HG03520 (cell line): ENCODE results near the gene OPN4.
"Not testable (repeated sequence)": the region's sequence is repeated elsewhere in the genome, so short reads cannot be mapped to it uniquely, and the experiment has no call there.

Experiments
- ATAC-seq: cut with Tn5 transposase; IDR thresholded peaks from one replicate; pipeline ENCODE4 v1.9.1; 2021; ENCODE audit warnings: mild to moderate bottlenecking, moderate library complexity; ENCODE audit not compliant: unreplicated experiment

Gene OPN4, protein sequence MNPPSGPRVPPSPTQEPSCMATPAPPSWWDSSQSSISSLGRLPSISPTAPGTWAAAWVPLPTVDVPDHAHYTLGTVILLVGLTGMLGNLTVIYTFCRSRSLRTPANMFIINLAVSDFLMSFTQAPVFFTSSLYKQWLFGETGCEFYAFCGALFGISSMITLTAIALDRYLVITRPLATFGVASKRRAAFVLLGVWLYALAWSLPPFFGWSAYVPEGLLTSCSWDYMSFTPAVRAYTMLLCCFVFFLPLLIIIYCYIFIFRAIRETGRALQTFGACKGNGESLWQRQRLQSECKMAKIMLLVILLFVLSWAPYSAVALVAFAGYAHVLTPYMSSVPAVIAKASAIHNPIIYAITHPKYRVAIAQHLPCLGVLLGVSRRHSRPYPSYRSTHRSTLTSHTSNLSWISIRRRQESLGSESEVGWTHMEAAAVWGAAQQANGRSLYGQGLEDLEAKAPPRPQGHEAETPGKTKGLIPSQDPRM

DNA sequence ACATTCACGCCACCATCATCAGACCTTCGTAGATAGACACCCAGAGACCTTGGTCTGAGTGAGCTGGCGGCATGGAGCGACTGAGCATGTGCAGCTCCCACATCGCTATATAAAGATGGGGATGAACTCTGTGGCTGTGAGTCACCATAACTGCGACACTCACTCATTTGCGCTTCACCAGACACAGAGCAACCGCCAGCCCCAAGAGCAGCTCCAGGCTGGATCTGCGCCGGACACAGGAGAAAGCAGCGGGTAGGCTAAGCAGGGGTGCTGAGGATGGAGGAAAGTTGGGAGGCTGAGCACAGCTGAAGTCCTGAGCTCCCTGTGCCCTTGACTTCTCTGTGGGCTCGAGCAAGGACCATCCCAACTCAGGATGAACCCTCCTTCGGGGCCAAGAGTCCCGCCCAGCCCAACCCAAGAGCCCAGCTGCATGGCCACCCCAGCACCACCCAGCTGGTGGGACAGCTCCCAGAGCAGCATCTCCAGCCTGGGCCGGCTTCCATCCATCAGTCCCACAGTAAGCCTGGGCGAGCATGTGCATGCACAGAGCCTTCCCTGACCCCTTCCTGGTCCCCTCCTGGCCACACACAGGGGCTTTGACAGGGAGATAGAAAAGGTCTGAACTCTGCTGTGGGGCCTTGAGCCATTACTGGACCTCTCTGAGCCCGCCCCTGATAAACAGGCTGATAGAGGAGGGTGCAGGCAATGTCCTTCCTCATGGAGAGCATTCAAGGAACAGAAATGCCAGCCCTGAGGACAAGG is at the start of gene OPN4:
TSS of gene OPN4 (plus strand) at position 137 of the 762 bp plus-strand sequence. CDS start at position 374, 237 bp downstream.
- no peak for ATAC-seq

DNA sequence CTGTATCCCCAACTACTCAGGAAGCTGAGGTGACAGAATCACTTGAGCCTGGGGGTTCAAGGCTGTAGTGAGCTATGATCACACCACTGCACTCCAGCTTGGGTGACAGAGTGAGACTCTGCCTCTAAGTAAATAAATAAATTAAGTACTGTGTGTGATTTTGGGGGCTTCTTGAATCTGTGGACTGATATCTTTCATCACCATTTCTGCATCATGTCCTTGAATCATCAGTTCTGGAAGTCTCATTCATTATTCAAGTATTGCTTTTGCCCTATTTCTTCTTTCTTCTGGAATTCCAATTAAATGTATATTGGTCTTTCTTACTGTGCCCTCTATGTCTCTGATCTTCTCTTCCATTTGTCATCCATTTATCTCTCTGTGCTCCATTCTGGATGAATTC is 46.7 kb upstream of the OPN4 start:
- no peak for ATAC-seq

DNA sequence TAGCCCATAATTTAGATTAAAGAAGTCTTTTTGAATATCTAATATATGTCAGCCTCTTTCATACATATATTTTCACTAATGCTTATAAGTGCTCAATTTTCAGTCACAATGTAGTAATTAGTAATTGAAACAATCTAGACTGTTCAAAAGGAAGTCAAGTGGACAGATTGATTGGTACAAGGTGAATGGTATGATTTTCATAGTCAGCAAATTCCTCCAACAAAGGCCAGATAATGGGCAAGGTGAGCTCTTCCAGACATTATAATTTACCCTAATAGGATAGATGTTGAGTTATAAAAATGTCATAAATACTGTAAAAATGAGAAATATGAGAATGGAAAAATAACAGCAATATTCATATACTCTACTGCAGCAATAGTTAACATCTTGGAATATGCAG is 44.4 kb upstream of the OPN4 start:
- ATAC-seq: no peak

DNA sequence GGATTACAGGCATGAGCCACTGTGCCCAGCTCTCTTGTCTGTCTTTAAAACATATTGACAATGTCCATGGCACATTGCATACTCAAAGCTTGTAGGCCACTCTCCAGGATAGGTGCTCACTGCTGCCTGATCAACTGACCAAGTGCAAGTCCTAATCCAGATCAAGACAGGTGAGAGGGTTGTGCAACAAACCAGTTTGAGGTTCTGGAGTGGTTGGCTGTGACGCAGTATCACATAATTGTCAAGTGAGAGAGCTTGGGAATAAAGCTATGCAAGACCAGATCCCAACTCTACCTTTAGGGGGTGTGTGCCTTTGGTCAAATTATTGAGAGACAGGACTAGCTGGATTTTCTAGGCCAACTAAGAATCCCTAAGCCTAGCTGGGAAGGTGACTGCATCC is 43.0 kb upstream of the OPN4 start:
- ATAC-seq: no peak

DNA sequence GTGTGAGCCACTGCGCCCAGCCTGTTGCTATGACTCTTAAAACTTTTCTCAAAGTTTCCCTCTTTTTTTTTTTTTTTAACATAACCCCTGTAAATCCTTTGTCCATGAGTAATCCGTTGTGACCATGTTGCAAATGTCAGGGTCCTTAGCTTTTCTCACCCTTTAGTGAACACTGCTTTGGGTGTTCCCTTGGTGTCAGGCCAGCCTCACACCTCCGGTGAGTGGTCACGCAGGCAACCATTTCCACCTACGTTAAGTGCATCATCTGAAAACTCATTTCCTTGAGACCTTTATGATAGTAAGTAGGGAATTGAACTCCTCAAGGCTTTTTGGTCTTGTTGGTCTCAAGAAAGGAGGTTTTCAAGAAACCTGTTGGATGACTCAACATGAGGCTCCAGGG is 41.3 kb upstream of the OPN4 start:
- ATAC-seq: no peak

DNA sequence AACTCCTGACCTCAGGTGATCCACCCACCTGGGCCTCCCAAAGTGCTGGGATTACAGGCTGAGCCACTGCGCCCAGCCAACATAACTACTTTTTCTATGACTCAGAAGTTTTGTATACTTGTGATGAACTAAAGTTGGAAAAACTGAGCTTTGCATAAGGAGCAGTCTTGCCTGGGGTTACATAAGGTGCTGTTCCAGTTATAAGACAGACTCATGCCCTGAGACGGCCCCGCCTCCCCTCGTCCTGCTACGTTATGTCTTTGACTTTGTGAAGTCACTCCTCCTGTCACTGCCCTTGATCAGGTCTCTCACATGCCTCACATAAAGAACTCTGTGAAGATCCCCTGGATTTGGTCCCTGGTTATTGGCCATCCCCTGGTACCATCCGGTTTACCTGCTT is 40.4 kb upstream of the OPN4 start:
- no peak for ATAC-seq

DNA sequence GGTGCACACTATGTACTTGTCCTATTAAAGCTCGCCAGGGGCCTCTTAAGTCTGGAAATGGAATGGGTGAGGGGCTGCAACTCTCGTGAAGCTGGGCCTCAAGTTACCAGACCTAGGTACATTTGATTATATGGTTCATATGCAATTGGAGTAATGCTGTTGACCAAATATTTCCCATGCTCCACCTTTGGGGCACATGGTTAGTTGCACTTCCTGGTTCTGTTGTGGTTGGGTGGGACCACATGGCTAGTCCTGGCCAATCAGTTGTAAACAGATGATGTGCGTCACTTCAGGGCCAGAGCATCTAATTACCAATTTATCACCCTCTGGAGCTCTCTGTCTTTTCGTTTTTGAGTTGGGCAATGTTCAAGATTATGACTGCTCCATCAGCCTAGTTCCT is 39.5 kb upstream of the OPN4 start:
- ATAC-seq: no peak

DNA sequence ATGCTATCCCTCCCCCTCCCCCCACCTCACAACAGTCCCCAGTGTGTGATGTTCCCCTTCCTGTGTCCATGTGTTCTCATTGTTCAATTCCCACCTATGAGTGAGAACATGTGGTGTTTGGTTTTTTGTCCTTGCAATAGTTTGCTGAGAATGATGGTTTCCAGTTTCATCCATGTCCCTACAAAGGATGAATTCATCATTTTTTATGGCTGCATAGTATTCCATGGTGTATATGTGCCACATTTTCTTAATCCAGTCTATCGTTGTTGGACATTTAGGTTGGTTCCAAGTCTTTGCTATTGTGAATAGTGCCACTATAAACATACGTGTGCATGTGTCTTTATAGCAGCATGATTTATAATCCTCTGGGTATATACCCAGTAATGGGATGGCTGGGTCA is 37.1 kb upstream of the OPN4 start:
- not testable (repeated sequence) for ATAC-seq

DNA sequence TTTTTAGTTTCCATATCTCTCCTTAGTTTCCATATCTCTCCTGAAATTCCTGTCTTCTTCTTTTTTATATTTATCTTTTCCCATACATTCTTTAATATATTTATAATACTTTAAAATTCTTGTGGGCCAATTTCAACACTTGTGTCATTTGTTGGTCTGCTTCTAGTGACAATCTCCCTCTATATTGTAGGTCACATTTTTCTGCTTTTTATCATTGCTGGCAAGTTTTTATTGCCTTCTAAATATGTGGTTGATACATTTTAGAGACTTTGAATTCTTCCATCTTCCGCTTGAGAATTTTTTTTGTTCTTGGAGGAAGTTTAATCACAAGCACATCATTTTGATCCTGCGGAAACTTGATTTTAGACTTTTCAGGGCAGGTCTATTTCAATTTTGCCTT is 26.0 kb upstream of the OPN4 start:
- ATAC-seq: no peak

DNA sequence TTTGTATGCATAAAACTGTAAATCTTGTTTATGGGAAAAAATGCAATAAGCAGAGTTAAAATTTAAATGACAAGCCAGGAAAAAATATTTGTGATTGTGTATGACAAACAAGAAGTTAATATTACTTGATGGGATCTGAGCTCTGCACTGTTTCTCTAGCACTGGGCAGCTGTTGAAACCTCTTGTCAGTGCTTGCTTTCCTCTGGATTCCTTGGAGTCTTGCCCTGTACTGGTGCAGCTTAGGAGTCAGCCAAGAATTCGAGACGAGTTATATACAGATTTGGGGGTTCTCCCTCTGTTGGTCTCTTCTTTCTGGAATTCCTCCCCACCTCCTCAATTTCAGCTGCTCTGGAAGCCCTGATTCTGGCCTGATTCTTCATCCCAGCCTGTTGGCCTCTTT is 24.3 kb upstream of the OPN4 start:
- ATAC-seq: no peak

DNA sequence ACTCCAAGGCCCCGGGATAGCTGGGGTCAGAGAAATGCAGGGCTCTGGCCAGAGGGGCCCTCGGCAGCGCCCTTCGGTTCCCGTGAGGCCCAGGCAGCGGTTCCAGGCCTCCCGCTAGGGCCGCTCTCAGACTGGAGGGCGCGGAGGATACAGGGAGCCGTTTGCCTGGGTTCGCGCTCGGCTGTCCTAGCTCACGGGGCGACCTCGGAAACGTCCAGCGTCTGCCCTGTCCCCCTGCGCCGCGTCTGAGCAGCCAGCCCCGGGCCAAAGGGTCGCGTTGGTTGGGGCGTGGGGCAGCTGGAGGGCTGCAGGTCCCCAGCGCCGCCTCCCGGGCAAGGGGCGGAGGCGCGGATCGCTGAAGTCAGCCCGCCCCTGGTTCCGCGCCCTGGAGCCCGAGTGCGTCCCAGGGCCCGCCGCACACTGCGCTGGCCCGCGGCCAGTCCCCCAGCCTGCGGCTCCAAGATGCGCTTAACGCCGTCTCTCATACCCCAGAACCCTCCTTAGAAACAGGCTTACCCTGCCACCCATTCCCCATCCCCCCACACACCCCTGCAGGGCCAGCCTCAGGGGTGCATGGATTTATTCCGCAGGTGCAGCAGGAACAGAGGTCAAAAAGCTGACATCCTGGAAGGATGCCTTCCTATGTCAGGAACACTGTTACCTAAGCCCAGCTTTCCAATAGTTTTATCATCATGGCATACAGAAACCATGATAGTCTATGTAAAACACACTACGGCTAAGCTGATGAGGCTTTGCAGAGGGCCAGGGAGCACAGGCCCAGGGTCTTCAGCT is 22.1 kb upstream of the OPN4 start:
- no peak for ATAC-seq

DNA sequence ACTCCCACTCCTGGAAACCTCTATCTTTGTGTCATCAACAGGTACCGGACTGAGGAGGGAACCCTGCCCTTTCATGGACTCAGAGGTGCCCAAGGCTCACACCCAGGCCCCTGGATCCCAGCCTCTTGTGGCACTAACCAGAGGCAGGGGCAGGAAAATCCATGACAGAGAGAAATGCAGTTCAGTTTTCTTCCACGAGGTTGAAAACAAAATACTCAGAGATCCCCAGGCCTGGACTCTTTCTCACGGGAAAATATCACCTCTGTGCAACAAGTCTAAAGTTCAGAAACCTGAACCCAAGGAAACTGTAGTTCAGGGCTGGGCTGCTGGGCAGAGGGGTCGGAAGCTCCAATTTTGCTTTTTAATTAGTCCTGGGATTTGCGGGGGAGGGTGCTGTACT is 21.4 kb upstream of the OPN4 start:
- ATAC-seq: no peak

DNA sequence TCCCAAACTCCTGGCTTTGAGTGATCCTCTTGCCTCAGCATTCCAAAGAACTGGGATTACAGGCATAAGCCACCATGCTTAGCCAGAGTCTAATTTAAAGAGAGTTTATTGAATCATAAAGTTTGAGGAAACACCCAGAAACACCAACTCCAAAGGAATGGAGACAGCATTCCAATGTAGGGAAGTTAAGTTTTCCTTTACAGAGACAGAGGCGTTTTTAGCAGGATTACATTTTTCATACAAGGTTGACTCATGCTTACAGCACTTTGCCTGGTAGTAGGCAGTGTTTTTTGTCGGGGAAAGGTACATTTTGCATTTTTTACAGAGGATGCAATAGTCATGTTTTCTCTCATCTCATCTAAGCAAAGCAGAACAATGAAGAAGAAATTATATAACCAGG is 18.9 kb upstream of the OPN4 start:
- no peak for ATAC-seq

DNA sequence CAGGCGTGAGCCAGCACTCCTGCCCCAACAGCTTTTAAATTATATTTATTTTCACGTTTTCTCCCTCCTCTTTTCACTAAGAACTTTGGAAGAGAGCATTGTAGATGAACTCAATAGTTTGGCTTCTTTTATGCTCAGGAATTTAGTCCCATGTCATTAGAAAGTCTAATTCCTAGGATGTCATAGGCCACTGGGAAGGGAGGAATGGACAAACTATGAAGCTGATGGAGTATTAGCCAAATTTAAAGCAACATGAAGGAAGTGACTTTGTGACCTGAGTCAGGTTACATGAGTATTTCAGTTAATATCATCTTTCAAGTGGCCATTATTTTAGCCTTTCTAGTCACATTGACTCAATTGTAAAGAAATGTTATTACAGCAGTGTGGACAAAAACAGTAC is 18.0 kb upstream of the OPN4 start:
- ATAC-seq: no peak

DNA sequence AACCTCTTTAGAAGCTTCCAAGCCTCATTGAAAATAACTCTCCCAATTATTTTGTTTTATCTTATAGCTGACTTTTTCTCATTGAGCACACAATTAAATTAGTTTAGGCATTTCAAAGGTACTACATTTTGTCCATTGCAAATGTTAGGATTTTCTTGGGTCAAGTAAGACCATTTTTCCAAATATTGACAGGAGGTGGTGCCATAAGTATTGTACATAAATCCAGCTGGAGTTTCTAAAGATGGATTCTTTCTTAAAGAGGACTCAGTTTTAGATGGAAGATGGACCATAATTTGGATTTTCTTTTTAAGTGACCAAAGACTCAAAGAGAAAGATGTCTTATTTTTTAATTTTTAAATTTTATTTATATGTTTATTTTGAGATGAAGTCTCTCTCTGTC is 12.3 kb upstream of the OPN4 start:
- ATAC-seq: no peak

DNA sequence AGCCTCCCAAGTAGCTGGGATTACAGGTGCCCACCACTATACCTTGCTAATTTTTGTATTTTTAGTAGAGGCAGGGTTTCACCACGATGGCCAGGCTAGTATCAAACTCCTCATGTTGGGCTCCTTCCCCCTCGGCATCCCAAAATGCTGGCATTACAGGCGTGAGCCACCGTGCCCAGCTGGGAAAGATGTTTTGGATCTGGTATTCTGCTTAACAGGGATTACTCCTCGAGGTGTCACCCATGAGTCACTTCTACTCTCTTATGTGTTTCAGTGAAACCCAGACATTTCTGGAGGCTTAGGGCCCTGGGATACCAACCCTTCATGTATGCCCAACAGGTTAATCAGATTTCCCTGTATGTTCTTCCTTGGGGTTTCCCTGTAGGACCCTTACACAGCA is 11.8 kb upstream of the OPN4 start:
- no peak for ATAC-seq

DNA sequence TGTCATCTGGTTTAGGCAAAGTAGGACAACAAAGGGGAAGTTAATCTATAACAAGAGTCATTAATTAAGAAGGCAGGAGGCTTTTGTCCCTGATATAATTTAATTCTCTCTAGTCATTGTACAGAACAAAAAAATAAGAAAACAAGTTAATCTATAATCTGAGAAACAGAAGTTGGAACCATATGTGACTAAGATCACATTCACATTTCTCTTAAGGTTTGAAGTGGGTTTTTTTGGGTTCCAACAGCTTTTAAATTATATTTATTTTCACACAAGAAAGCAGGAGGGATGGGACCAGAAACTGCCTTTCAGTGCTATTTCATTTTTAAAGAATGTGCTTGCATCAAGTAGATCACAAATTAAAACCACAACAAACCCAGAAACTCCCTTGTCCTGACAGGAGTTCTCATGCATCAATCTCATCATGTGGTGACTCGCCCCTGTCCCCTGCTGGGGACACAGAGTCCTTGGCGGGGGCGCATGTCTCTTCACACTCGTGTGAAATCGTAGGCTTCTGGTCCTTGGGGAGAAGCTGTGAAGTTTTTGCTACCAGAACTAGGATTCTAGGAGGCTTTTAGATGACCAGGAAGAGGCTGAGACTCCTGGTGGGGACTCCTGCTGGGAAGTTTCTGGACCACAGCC is 10.1 kb upstream of the OPN4 start:
- no peak for ATAC-seq

DNA sequence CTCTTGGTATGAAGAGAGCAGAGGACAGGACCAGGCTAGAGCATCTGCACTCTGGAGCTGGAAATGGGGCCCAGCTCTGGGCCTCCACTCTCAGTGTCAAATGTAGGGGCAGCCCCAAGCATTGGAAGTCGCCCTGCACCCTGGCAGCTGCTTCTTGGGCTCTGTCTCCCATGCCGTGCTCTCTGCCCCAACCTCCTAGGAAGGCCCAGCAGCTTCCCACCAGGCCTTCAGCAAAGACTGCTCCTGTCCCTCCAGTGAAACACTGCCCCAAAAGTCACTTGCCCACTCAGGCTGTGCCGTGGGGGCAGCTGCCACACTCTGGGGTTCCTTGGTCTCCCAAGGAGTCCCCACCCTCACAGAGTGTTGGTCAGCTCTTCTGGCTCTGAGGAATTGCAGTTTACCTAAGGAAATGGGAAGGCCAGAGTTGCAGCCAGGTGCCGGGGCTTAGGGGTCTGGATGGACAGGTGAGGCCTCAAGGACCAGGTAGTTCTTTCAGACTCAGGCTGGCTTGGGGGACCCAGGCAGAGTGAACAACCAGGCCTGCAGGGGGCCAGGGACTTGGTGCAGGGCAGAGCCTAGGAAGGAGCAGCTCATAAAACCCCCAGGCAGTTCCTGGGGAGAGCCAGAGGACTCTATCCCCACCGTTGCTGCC is 9.4 kb upstream of the OPN4 start:
- ATAC-seq: no peak

DNA sequence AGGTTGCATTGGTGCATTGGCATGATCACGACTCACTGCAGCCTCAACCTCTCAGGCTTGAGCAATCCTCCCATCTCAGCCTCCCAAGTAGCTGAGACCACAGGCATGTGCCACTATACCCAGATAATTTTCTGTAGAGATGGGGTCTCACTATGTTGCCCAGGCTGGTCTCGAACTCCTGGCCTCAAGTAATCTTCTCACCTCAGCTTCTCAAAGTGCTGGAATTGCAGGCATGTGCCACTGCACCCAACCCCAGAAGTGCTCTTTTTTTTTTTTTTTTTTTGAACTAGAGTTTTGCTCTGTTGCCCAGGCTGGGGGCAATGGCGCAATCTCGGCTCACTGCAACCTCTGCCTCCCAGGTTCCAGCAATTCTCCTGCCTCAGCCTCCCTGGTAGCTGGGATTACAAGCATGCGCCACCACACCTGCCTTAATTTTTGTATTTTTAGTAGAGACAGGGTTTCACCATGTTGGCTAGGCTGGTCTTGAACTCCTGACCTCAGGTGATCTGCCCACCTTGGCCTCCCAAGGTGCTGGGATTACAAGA is 8.7 kb upstream of the OPN4 start:
- not testable (repeated sequence) for ATAC-seq

DNA sequence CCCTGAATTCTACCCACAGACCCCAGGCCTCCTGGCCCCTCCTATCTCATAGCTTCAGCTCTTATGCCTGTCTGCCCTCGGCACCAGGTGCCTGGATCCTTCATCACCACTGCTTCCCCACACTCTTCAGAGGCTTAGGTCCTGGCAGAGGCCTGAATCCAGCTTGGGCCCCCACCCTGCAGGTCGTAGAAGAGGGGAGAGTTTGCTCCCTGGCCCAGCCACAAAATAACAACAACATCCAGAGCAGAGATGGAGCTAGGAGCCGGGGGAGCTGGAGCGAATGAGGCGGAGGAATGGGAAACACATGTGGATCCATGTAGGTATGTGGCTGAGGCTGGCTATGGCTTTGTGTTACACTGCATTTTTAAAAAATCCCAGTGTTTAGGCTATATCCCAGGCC is 7.8 kb upstream of the OPN4 start:
- ATAC-seq: no peak
